A549 treated with Mapracorat at 1 μM for 4 hours (cell line): ENCODE data around the gene TMEM91. TPM values are rescaled to one million over a fixed set of nuclear protein-coding genes. Genes with fewer than 3 reads are reported as not detected.

Source experiments
- total RNA-seq: library from RNA; stranded (reverse); fragments of 200-300 nt; extraction: Qiagen RNA extraction; gene quantifications from 5 replicates; pipeline ENCODE4 v1.2.3, GENCODE V29; 2022

TMEM91 gene
- total RNA-seq: 2.5 to 4.9 TPM (median 3.8 TPM) in 5 replicates

DNA sequence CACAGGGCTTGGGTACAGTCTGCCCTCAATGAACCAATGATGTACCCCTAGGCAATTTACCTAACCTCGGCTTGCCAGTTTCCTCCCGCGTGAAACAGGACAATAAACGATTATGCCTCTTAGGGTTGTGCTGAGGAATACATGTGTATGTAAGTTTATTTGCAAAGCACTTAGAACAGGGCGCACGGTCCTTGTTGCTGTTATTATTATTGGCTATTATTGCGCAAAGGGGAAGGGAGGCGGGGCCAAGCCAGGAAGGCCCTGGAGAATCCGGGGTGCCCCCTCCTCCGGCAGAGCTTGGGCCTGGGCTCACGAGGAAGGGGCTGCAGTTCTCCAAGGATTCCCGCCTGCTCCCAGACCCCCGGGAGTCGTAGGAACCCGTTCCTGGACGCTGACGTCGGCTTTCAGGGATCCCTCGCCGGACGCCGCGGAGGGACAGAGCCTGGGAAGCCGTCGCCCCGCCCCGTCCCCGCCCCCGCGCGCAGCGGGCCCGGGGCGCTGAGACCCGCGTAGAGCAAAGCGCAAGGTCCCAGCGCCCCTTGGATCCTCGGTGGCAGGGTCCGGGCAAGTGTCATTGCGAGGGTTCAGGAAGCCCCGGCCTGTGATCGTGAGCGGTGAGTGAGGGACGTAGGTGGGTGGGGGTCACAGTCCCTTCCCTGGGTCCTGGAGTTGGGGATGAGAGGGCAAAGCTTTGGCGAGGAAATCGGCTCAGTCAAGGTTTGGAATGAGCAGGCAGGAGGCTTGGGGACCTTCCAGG is at the start of gene TMEM91:
Gene TMEM91, plus strand, starts transcription at position 293 of the 757 bp plus-strand sequence. CDS start 1,777 bp downstream, outside the sequence.

DNA sequence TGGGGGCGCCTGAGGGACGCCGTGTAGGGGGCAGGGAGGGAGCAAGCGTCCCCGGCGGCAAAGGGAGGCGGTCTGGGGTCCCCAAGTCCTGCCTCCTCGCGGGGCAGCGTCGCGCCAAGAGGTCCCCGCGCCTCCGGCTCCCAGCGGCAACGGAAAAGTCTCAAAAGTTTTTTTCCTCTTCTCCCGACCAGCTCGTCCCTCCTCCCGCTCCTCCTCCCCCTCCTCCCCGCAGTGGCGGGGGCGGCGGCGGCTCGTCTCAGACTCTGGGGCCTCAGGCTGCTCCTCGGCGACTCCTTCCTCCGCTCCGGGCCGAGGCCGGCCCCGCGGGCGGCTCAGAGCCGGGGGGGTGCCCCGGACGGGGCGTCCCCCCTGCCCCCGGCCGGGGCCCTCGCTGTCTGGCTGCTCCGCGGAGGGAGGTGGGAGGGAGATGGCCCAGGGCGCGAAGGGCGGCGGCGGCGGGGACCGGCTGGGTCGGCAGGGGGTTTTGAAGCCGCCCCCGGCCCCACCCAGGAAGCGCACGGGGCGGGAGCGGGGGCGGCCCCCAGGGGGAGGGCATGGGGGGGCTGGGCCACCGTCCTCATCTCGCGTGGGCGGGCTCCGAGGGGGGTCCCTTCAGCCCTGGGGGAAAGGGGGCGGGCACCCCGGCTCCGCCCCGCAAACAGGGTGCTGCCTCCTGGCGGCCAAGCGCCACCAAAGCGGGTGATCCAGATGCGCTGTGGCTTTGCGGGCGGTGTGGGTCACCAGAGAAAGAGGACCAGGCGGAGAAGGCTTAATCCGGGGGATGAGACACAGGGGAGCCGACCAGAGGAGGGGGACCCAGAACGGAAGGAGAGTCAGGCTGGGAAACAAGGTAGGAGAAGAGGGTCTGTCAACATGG is 22.6 kb upstream of the TMEM91 start, which contains the start of gene TGFB1:
Gene TGFB1, minus strand, starts transcription at position 457 of the 877 bp plus-strand sequence. CDS start 878 bp downstream, outside the sequence.

DNA sequence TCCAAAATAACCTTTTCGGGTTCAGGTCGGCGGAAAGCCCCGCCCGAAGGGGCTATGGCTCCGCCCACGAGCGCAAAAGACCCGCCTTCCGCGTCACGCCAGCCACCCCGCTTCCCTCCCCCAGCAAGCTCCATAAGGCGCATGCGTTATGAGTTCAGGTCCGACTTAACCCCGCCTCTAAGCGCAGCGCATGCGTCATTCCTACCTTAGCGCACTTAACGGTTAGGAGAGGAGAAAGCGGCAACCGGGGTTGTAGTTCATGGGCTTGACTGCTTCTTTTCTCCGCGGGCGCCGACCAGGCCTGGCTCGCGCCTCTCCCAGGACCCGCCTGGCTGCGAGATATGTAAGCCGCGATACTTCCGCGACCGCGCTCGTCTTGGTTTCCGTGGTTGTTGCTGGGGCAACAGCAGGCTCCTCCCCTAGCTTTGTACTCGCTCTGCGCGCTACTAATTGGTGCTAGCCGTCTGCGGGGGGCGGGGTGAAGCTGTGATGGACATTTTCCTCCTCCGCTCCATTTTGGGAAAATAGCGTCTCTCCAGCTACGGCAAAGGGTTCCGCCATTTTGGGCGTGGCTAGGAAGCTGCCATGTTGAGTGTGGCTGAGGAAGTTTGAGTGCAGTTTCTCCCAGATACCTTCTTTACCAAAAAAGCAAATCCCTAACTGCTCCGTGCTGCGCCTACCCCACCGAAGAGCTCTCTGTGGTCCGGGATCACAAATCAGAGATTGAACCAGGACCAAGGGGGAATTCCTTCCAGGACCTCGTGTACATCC is 12.4 kb upstream of the TMEM91 start, which contains the start of gene B9D2:
Gene B9D2, minus strand, starts transcription at position 397 of the 771 bp plus-strand sequence. CDS start 630 bp downstream, outside the sequence.

DNA sequence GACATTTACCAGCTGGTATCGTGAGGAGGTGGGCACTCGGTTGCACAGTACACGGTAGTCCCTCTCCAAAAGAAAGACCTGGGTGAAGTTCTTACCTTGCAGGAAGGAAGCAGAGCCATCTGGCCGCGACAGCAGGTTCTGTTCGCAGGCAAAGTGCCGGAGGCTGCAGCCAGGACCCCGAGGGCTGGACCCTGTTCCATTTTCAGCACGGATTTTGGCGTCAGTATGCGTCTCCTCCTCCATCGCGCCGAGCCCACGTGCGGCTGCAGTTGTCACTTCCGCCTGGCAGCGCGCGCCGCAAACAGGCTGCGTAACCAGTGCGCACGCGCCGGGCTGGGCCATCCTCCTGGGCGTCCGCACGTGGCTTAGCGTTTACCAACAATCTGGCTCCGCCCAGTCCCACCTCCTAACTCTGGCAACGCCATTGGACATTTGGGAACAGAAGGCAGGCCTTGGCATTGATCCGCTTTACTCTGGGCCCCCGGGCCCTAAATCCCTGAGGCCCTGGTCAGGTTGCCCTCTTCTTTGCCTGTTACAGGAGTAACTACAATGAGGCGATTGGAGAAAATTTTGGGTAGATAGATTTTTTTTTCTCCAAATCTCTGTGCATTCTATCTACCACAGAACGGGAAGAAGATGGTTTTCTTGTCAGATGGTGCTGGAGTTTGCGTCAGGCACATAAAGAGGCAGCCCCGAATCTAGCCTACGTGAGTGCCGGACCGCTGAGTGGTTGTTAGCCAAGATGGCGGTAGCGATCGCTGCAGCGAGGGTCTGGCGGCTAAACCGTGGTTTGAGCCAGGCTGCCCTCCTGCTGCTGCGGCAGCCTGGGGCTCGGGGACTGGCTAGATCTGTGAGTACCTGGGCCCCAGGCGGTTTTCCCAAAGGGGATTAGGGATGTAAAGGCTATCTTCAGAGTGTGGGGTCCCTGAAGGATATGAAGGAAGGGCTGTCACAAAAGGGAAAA is 21.0 kb downstream of the TMEM91 start, which contains the start of the genes BCKDHA and EXOSC5:
Gene BCKDHA, plus strand, starts transcription at position 733 of the 964 bp plus-strand sequence. Its CDS starts 10 bp downstream, at position 743.
Gene EXOSC5, minus strand, starts transcription at position 274 of the 964 bp plus-strand sequence. Its CDS starts 31 bp downstream, at position 243.

DNA sequence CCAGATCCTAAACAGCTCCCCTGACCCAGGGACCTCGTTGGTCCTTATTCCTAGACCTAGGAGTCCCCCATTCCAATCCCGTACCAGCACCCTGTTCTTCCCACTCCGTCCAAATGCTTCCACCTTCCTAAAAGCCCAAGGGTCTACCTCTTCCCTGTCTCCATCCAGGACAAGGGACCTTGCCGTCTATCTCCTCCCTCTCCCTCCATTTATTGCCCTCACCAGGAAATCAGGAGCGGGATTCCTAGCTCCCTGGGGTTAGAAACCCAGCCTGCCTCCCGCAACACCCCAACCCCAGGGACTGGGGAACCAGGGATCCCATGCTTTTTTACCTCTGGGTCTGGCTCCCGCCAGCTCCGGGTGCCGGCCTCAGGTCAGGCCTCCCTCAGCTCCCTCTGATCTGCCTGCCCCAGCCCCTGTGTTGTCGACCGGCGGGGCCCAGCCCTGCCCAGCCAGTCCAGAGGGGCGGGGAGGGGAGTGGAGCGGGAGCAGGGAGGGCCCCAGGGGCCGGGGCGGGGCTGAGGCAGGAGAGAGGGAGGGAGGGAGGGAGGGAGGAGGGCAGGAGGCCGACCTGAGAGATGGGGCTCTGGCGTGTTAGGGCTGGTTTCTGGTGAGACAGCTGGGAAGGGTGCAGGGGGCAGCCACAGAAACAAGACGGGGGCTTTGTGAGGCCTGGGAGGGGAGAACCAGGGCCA is 50.8 kb downstream of the TMEM91 start, which contains the start of gene B3GNT8:
Gene B3GNT8, minus strand, starts transcription at position 423 of the 695 bp plus-strand sequence. CDS start 596 bp downstream, outside the sequence.

Other genes with a start within 250 kb of the TMEM91 start
- gene CYP2S1, start 183.3 kb upstream of the TMEM91 start, total RNA-seq: 18.9 to 24.2 TPM (median 19.7 TPM) in 5 replicates
- gene AXL, start 157.3 kb upstream of the TMEM91 start, total RNA-seq: 99.0 to 113 TPM (median 106 TPM) in 5 replicates
- 293 to 307 TPM (median 295 TPM) in 5 replicates for gene HNRNPUL1, start 112.2 kb upstream of the TMEM91 start, total RNA-seq
- 34.5 to 44.3 TPM (median 37.9 TPM) in 5 replicates for gene CCDC97, start 66.4 kb upstream of the TMEM91 start, total RNA-seq
- 129 to 150 TPM (median 136 TPM) in 5 replicates for gene TGFB1, start 22.6 kb upstream of the TMEM91 start, total RNA-seq
- 22.8 to 33.3 TPM (median 31.3 TPM) in 5 replicates for gene B9D2, start 12.4 kb upstream of the TMEM91 start, total RNA-seq
- gene EXOSC5, start 20.8 kb downstream of the TMEM91 start, total RNA-seq: 74.8 to 101 TPM (median 93.2 TPM) in 5 replicates
- gene BCKDHA, start 21.3 kb downstream of the TMEM91 start, total RNA-seq: 36.6 to 47.0 TPM (median 42.0 TPM) in 5 replicates
- gene B3GNT8, start 50.8 kb downstream of the TMEM91 start, total RNA-seq: 0.10 to 0.32 TPM (median 0.13 TPM) in 4 of 5 replicates, not detected in the other
- gene DMAC2, start 63.4 kb downstream of the TMEM91 start, total RNA-seq: 104 to 110 TPM (median 107 TPM) in 5 replicates
- 0.15 TPM in 1 of 5 replicates, not detected in the others for gene ERICH4, start 66.6 kb downstream of the TMEM91 start, total RNA-seq
- gene CEACAM21, start 199.6 kb downstream of the TMEM91 start, total RNA-seq: not detected in 5 replicates